H1 (cell line): ENCODE data around the gene TBC1D24. TPM values are rescaled to one million over a fixed set of nuclear protein-coding genes. Genes with fewer than 3 reads are reported as not detected.

ENCODE experiments used
- CTCF ChIA-PET: fragments of 300-600 bp; sonication (Branson Sonifier 250); formaldehyde crosslinking; loops from one replicate; lab custom pipeline; 2021; ENCODE audit not compliant: partially characterized antibody; lab: Charles Lee
- POLR2A ChIA-PET: fragments of 300-600 bp; sonication (Branson Sonifier 250); formaldehyde crosslinking; loops from one replicate; lab custom pipeline; 2021; ENCODE audit warnings: inconsistent platforms; ENCODE audit not compliant: partially characterized antibody; lab: Charles Lee
- DNase-seq, 2 experiments: peaks; one replicate each; pipeline versions ENCODE4 v3.0.0 to v3.0.0-alpha.2; 2010 to 2022; ENCODE audit warnings: low spot score in 2 of 2, low read depth in 1 of 2, mixed read lengths in 1 of 2
- FAIRE-seq: peaks from 2 replicates; lab custom pipeline; 2011; peaks lifted over from hg19 to GRCh38; lab: Jason Lieb, UNC
- H2AFZ ChIP-seq: 2 replicates; pipeline ENCODE4 v1.8.1; 2012; ENCODE audit warnings: low read length, inconsistent platforms
- H2AK5ac ChIP-seq: 2 replicates; pipeline ENCODE4 v1.6.1; 2013; ENCODE audit warnings: low read depth, low read length
- H2BK120ac ChIP-seq: replicated peaks from 2 replicates; pipeline ENCODE3; 2013; ENCODE audit warnings: low read depth, low read length, inconsistent platforms
- H2BK12ac ChIP-seq: 2 replicates; pipeline ENCODE4 v1.6.1; 2013; ENCODE audit warnings: low read depth, low read length
- H2BK15ac ChIP-seq: 2 replicates; pipeline ENCODE4 v1.6.1; 2013; ENCODE audit warnings: low read length
- H2BK20ac ChIP-seq: 2 replicates; pipeline ENCODE4 v1.6.1; 2013; ENCODE audit warnings: low read length
- H2BK5ac ChIP-seq: 2 replicates; pipeline ENCODE4 v1.6.1; 2013; ENCODE audit warnings: low read depth, low read length
- H3K14ac ChIP-seq: 2 replicates; pipeline ENCODE4 v1.6.1; 2013; ENCODE audit warnings: inconsistent platforms; ENCODE audit not compliant: insufficient read length
- H3K18ac ChIP-seq: 2 replicates; pipeline ENCODE4 v1.6.1; 2013; ENCODE audit warnings: low read length; ENCODE audit errors: extremely low read depth
- H3K23ac ChIP-seq: 2 replicates; pipeline ENCODE4 v1.6.1; 2013; ENCODE audit warnings: inconsistent platforms; ENCODE audit not compliant: insufficient read length
- H3K23me2 ChIP-seq: 2 replicates; pipeline ENCODE4 v1.6.1; 2013; ENCODE audit warnings: low read depth, low read length
- H3K27ac ChIP-seq: 2 replicates; pipeline ENCODE4 v1.6.1; 2011; ENCODE audit warnings: low read depth, low read length, inconsistent platforms
- H3K27me3 ChIP-seq, 4 experiments: replicated peaks in 1 of 4; 1 replicate in 1 of 4; 2 replicates in 3 of 4; pipeline versions ENCODE4 v1.6.1 to v1.8.1; 2011 to 2013; ENCODE audit warnings: low read length in 3 of 4, mild to moderate bottlenecking in 3 of 4, inconsistent platforms in 2 of 4, mixed read lengths in 2 of 4, moderate library complexity in 1 of 4; ENCODE audit not compliant: control insufficient read depth in 3 of 4, insufficient read depth in 3 of 4; ENCODE audit errors: extremely low read depth in 1 of 4
- H3K36me3 ChIP-seq, 4 experiments: 2 replicates each; pipeline versions ENCODE4 v1.6.1 to v1.8.1; 2011 to 2013; ENCODE audit warnings: mild to moderate bottlenecking in 4 of 4, low read length in 3 of 4, moderate library complexity in 2 of 4, control low read depth in 1 of 4, inconsistent platforms in 1 of 4; ENCODE audit not compliant: insufficient read depth in 4 of 4, control insufficient read depth in 2 of 4
- H3K4ac ChIP-seq: replicated peaks from 2 replicates; pipeline ENCODE3; 2013; ENCODE audit warnings: low read length, low read depth, mixed read lengths, inconsistent platforms; ENCODE audit not compliant: insufficient read length
- H3K4me1 ChIP-seq, 4 experiments: replicated peaks in 1 of 4; 1 replicate in 1 of 4; 2 replicates in 3 of 4; pipeline versions ENCODE4 v1.6.1 to v1.8.1; 2011 to 2013; ENCODE audit warnings: low read length in 3 of 4, inconsistent platforms in 2 of 4, mixed read lengths in 1 of 4; ENCODE audit not compliant: insufficient read depth in 4 of 4, control insufficient read depth in 3 of 4
- H3K4me2 ChIP-seq, 2 experiments: 2 replicates each; pipeline versions ENCODE4 v1.6.1 to v1.8.1; 2011 to 2013; ENCODE audit warnings: low read depth in 2 of 2, low read length in 2 of 2, control low read depth in 1 of 2, inconsistent platforms in 1 of 2, mild to moderate bottlenecking in 1 of 2; ENCODE audit not compliant: insufficient read depth in 1 of 2
- H3K4me3 ChIP-seq, 4 experiments: fragments of 200-600, 300-600 bp in 1 of 4; sonication (generic), shearing (Covaris generic), sonication (Bioruptor Twin) in 1 of 4; 2 replicates each; pipeline versions ENCODE4 v1.5.1 to v1.8.1; 2011 to 2016; ENCODE audit warnings: low read length in 4 of 4, low read depth in 3 of 4, control low read depth in 2 of 4, inconsistent platforms in 2 of 4, mild to moderate bottlenecking in 2 of 4, mixed read lengths in 1 of 4, moderate library complexity in 1 of 4; ENCODE audit not compliant: insufficient read depth in 2 of 4; ENCODE audit errors: extremely low read depth in 1 of 4
- H3K56ac ChIP-seq: replicated peaks from 2 replicates; pipeline ENCODE3; 2013; ENCODE audit warnings: low read depth, mild to moderate bottlenecking, mixed read lengths, low read length, inconsistent platforms; ENCODE audit not compliant: insufficient read length
- H3K79me1 ChIP-seq: 2 replicates; pipeline ENCODE4 v1.6.1; 2013; ENCODE audit warnings: low read depth, low read length, control low read depth
- H3K79me2 ChIP-seq, 2 experiments: 2 replicates each; pipeline versions ENCODE4 v1.6.1 to v1.8.1; 2012 to 2013; ENCODE audit warnings: low read length in 2 of 2, mild to moderate bottlenecking in 2 of 2, inconsistent platforms in 1 of 2; ENCODE audit not compliant: insufficient read depth in 2 of 2, control insufficient read depth in 1 of 2
- H3K9ac ChIP-seq, 4 experiments: replicated peaks in 1 of 4; 1 replicate in 1 of 4; 2 replicates in 3 of 4; pipeline versions ENCODE4 v1.6.1 to v1.8.1; 2011 to 2013; ENCODE audit warnings: low read depth in 3 of 4, low read length in 3 of 4, control low read depth in 2 of 4, mild to moderate bottlenecking in 2 of 4, moderate library complexity in 2 of 4, inconsistent platforms in 1 of 4; ENCODE audit errors: extremely low read depth in 1 of 4
- H3K9me3 ChIP-seq, 2 experiments: 2 replicates each; pipeline versions ENCODE4 v1.6.1 to v1.8.1; 2012 to 2013; ENCODE audit warnings: mild to moderate bottlenecking in 2 of 2, moderate library complexity in 2 of 2, control low read depth in 1 of 2, inconsistent platforms in 1 of 2, low read depth in 1 of 2, low read length in 1 of 2, mixed read lengths in 1 of 2; ENCODE audit not compliant: insufficient read depth in 2 of 2
- H4K20me1 ChIP-seq, 2 experiments: replicated peaks in 1 of 2; 2 replicates each; pipeline versions ENCODE3 to v1.8.1; 2011 to 2013; ENCODE audit warnings: inconsistent platforms in 2 of 2, low read length in 2 of 2, mild to moderate bottlenecking in 1 of 2; ENCODE audit not compliant: insufficient read depth in 2 of 2, control insufficient read depth in 1 of 2
- H4K5ac ChIP-seq: 2 replicates; pipeline ENCODE4 v1.6.1; 2013; ENCODE audit warnings: low read length, low read depth, mixed read lengths, inconsistent platforms; ENCODE audit not compliant: insufficient read length
- H4K8ac ChIP-seq: 2 replicates; pipeline ENCODE4 v1.8.0; 2013; ENCODE audit warnings: mild to moderate bottlenecking, moderate library complexity, low read length, inconsistent platforms; ENCODE audit not compliant: insufficient read depth; ENCODE audit errors: extremely low read depth
- H4K91ac ChIP-seq: replicated peaks from 2 replicates; pipeline ENCODE3; 2013; ENCODE audit warnings: low read length, mixed read lengths, inconsistent platforms; ENCODE audit not compliant: insufficient read length
- CHD1 ChIP-seq: IDR thresholded peaks from 2 replicates; pipeline ENCODE4 v1.6.1; 2012; ENCODE audit warnings: low read depth, low read length, improper control_type of control experiment
- CTCF ChIP-seq, 3 experiments: IDR thresholded peaks; 1 replicate in 2 of 3; 2 replicates in 1 of 3; pipeline versions ENCODE4 v1.5.1 to v1.6.1; 2011; ENCODE audit warnings: low read length in 3 of 3, mild to moderate bottlenecking in 3 of 3, inconsistent platforms in 2 of 3, low read depth in 1 of 3, moderate library complexity in 1 of 3; ENCODE audit not compliant: insufficient read depth in 1 of 3; ENCODE audit errors: control extremely low read depth in 1 of 3
- WGBS, 2 experiments: shearing (Covaris generic) in 1 of 2; methylation state at CpG; one replicate each; pipeline versions ENCODE4 v1.1.6 to v1.1.7; 2013 to 2015; ENCODE audit warnings: low lambda C conversion rate in 2 of 2, mixed read lengths in 2 of 2, inconsistent platforms in 1 of 2, low coverage in 1 of 2, missing lambda C conversion rate in 1 of 2; ENCODE audit not compliant: insufficient replicate concordance in 2 of 2, insufficient coverage in 1 of 2, insufficient read length in 1 of 2; ENCODE audit errors: extremely low coverage in 1 of 2, missing lambda C conversion rate in 1 of 2; 5-methylcytosine and 5-hydroxymethylcytosine counted together
- polyA plus RNA-seq, 7 experiments: library from polyadenylated mRNA; depleted of rRNA in 3 of 7; stranded (reverse) in 5 of 7; unstranded in 2 of 7; fragments of >200 nt in 5 of 7; fragments of 200-250 nt in 2 of 7; gene quantifications; 1 replicate in 5 of 7; 2 replicates in 1 of 7; 4 replicates in 1 of 7; pipeline versions ENCODE4 v1.2.1 to v1.2.3, GENCODE V29; 2011 to 2013; ENCODE audit warnings: missing spikeins in 2 of 7, mixed read lengths in 2 of 7
- total RNA-seq: library from RNA; stranded (reverse); fragmentation: NEBNext Ultra II Directional; extraction: Animal tissue kit (Norgen Biotek cat#: 25700); gene quantifications from 2 replicates; pipeline ENCODE4 v1.2.1, GENCODE V29; 2021

Gene TBC1D24
- total and polyA plus RNA-seq, 2 of the 8 experiments (the other 6 are each of a cell fraction or from before 2014, with no cell fraction given) = 8.7 to 21.5 TPM

DNA sequence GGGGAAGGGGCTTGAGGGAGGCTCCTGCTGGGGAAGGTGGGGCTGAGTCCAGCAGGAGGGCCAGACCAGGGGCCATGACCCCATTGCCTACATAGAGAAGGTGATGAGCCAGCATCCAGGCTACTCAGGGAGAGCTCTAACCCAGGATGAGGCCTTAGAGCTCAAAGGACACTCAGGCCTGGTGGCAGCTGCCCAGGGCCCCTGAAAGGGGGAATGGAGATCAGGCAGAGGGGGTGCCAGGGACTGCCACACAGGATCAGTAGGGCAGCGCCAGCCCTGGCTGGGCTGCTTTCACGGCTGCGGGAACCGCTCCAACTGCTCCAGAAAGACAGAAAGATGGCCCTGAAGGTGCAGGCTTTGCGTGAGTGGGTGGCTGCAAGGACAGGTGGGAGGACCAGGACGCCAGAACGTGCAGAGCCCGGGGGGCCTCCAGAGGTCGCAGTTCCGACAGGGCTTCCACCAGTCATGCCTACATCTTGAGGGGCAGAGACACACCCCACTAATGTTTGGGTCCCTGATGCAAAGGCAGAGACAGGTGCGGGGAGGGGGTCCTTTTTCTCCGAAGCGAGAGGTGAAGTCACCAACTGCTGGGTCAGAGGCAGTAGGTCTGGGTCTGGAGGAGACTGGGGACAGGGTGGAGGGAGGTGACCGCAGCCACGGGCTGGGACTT, 37.9 kb downstream of the TBC1D24 start:
- peak overlapping the region; percentile 40 for H3K4ac ChIP-seq
- CTCF ChIA-PET = interaction anchor here (0.7 to 3.7 kb wide), 5 partner anchors 10 to 319 kb away, joined by 3 to 24 read pairs (median 4); no protein-coding TSS in a partner anchor
- H2BK15ac ChIP-seq = peak overlapping the region; percentile 81; the same call in 1 of the 2 replicates
- peak overlapping the region in 3 of 4 experiments; percentile 62 to 94 (median 89); a peak in 5 of 7 replicates for H3K9ac ChIP-seq
- peak overlapping the region; percentile 98; the same call in 1 of the 2 replicates for H4K8ac ChIP-seq
- H3K4me2 ChIP-seq = peak overlapping the region; percentile 71 to 90
- WGBS, 2 experiments = 40% methylated on average over 13 of the region's 15 CpGs; no CpG with 5 or more reads in 1 of the 2 experiments
- peak overlapping the region; percentile 1 for H3K56ac ChIP-seq
- H2AFZ ChIP-seq = no peak overlapping the region
- peaks cover 8% of the 10 kb centered on the region; the same call in 1 of the 2 replicates for H3K23me2 ChIP-seq
- H2AK5ac ChIP-seq = no peak overlapping the region
- H3K4me3 ChIP-seq = peak overlapping the region; percentile 55 to 99 (median 69)
- peak overlapping the region; percentile 85 for H3K18ac ChIP-seq
- peak overlapping the region; percentile 63; the same call in 1 of the 2 replicates for H2BK5ac ChIP-seq
- H3K79me2 ChIP-seq = peaks cover 26 to 39% of the 10 kb centered on the region in 2 experiments
- H4K5ac ChIP-seq = peak overlapping the region; percentile 73
- peak in 1 of 2 experiments; percentile 77 for DNase-seq
- peaks cover 20 to 29% of the 10 kb centered on the region in 2 experiments for H4K20me1 ChIP-seq
- H3K27me3 ChIP-seq = peaks cover 0 to 3% (median 0%) of the 10 kb centered on the region in 4 experiments; a peak in 2 of 7 replicates
- no peak overlapping the region for H2BK120ac ChIP-seq
- POLR2A ChIA-PET = interaction anchor here (0.7 to 5.6 kb wide), 12 partner anchors 8 to 143 kb away, joined by 3 to 44 read pairs (median 6); partner anchors contain the start of genes AMDHD2, CEMP1, PDPK1 and TBC1D24
- H3K79me1 ChIP-seq = peaks cover 16% of the 10 kb centered on the region
- H3K36me3 ChIP-seq = no peaks in the 10 kb centered on the region
- no peak overlapping the region for H2BK20ac ChIP-seq
- H4K91ac ChIP-seq = peak overlapping the region; percentile 79
- peak overlapping the region; percentile 96; the same call in 1 of the 2 replicates for H2BK12ac ChIP-seq
- no peaks in the 10 kb centered on the region for H3K9me3 ChIP-seq
- peak overlapping the region; percentile 99 for H3K27ac ChIP-seq
- FAIRE-seq = no peak
- TF ChIP-seq CHD1 = no peak
- peak; percentile 30 to 57 (median 50); a peak in 3 of 4 replicates for TF ChIP-seq CTCF (IDR thresholded peaks at IDR 0.05; ENCODE audit: control extremely low read depth in 1 of 3, insufficient read depth in 1 of 3, low read depth in 1 of 3, low read length in 3 of 3)
- H3K4me1 ChIP-seq = peaks cover 4 to 37% (median 22%) of the 10 kb centered on the region in 4 experiments
- no peak overlapping the region for H3K23ac ChIP-seq
- no peak overlapping the region for H3K14ac ChIP-seq
